ENCODE data around the gene ISOC1.

DNA sequence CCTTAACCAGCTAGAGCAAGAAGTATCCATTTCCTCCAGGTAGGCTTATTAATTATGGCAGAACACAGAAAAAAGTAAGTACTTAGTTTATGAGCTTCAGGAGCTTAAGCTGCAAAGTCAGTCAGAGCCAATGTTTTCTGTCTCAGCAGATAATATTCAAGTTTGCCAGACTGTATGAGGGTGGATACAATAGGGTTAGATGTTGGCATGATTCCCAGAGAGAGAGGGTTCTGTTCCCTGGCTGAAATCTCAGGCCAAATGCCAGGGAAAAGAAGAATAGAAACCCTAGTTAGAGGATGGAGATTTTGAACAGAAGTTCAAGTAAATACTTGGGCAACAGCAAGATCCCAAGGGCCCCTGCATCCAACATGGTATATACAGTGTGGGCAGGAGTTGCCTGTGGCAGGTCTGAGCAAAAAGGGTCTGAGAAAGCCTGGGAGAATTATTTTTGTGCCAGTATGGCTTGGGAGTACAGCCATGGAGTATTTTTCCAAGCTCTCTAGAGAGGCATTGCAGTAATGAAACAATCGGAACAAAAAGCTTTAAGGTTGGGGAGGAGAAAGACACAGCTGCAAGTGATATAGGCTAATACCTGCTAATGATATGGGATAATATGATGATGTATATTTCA lies 31.0 kb upstream of the ISOC1 start:
- TF ChIP-seq GATA3 (IDR thresholded peaks at IDR 0.05; ENCODE audit: low read depth, low read length) = no peak
- TF ChIP-seq GATA2 (IDR thresholded peaks at IDR 0.05; ENCODE audit: low read depth, low read length) = no peak

All from SH-SY5Y (cell line).